HG03103 (cell line): ENCODE measurements around the gene NTPCR.
"Not testable (repeated sequence)": the region's sequence is repeated elsewhere in the genome, so short reads cannot be mapped to it uniquely, and the experiment has no call there.

Source experiments
- ATAC-seq: cut with Tn5 transposase; IDR thresholded peaks from one replicate; pipeline ENCODE4 v1.9.1; 2021; ENCODE audit warnings: low read depth; ENCODE audit not compliant: unreplicated experiment

The NTPCR gene

GRCh38 chr1:232925421-232926220 lies 24.8 kb upstream of the NTPCR start:
- ATAC-seq, result no peak

GRCh38 chr1:232927166-232927565 lies 23.2 kb upstream of the NTPCR start:
- not testable (repeated sequence) for ATAC-seq

- ATAC-seq, result no peak
These were observed 22.4 kb upstream of the NTPCR start for GRCh38 chr1:232927830-232928505.

GRCh38 chr1:232932486-232933425 lies 17.7 kb upstream of the NTPCR start:
- no peak for ATAC-seq

- no peak for ATAC-seq
These were observed 13.5 kb upstream of the NTPCR start for GRCh38 chr1:232936941-232937340.

GRCh38 chr1:232937741-232938375 lies 12.6 kb upstream of the NTPCR start:
- ATAC-seq, result no peak

GRCh38 chr1:232938926-232939325 lies 11.5 kb upstream of the NTPCR start:
- ATAC-seq, result no peak

GRCh38 chr1:232939748-232940147 lies 10.7 kb upstream of the NTPCR start:
- ATAC-seq, result no peak

GRCh38 chr1:232940262-232940661 lies 10.1 kb upstream of the NTPCR start:
- ATAC-seq, result no peak

GRCh38 chr1:232942413-232943294 lies 7.8 kb upstream of the NTPCR start:
- ATAC-seq, result no peak

- peak; percentile 78 for ATAC-seq
These were observed 6.6 kb upstream of the NTPCR start for GRCh38 chr1:232943679-232944252.

- ATAC-seq, result no peak
These were observed 6.1 kb upstream of the NTPCR start for GRCh38 chr1:232944347-232944746.

GRCh38 chr1:232949636-232950196 lies 695 bp upstream of the NTPCR start:
- no peak for ATAC-seq

GRCh38 chr1:232951180-232951579 lies 769 bp downstream of the NTPCR start:
- no peak for ATAC-seq

GRCh38 chr1:232951605-232952004 lies 1.2 kb downstream of the NTPCR start:
- ATAC-seq, result no peak

GRCh38 chr1:232952514-232953499 lies 2.4 kb downstream of the NTPCR start:
- peak; percentile 58 for ATAC-seq

- no peak for ATAC-seq
These were observed 4.4 kb downstream of the NTPCR start for GRCh38 chr1:232954594-232955365.
